HL-60 (cell line): ENCODE results near the gene PRODH2.

Experiments used
- DNase-seq, 2 experiments: peaks; one replicate each; pipeline ENCODE4 v3.0.0-alpha.2; 2010 to 2020; ENCODE audit warnings: low read depth in 1 of 2, low spot score in 1 of 2
- H3K27ac ChIP-seq: fragments of 250-450 bp; sonication (Bioruptor Pico); replicated peaks from 2 replicates; pipeline ENCODE4 v1.5.1; 2020; ENCODE audit warnings: mild to moderate bottlenecking, moderate library complexity
- H3K27me3 ChIP-seq: fragments of 250-450 bp; sonication (Bioruptor Pico); 2 replicates; pipeline ENCODE4 v1.5.1; 2021; ENCODE audit warnings: mild to moderate bottlenecking, moderate library complexity; ENCODE audit not compliant: insufficient read depth, poor library complexity, severe bottlenecking
- H3K4me3 ChIP-seq: replicated peaks from 2 replicates; pipeline ENCODE4 v1.5.1; 2011; ENCODE audit warnings: mild to moderate bottlenecking, control low read depth, low read length; ENCODE audit not compliant: insufficient read depth
- CTCF ChIP-seq: IDR thresholded peaks from one replicate; pipeline ENCODE4 v1.5.1; 2011; ENCODE audit warnings: low read length, control low read depth, inconsistent platforms; ENCODE audit not compliant: insufficient read depth
- GABPA ChIP-seq: IDR thresholded peaks from 2 replicates; pipeline ENCODE4 v1.6.1; 2012; ENCODE audit warnings: low read depth
- POLR2AphosphoS5 ChIP-seq: IDR thresholded peaks from 2 replicates; pipeline ENCODE4 v1.6.1; 2012; ENCODE audit warnings: low read depth
- REST ChIP-seq: IDR thresholded peaks from 2 replicates; pipeline ENCODE4 v1.6.1; 2012; ENCODE audit warnings: low read depth; ENCODE audit not compliant: insufficient replicate concordance
- SPI1 ChIP-seq: IDR thresholded peaks from 2 replicates; pipeline ENCODE4 v1.6.1; 2012; ENCODE audit warnings: low read depth, mild to moderate bottlenecking, borderline replicate concordance

PRODH2 gene

DNA sequence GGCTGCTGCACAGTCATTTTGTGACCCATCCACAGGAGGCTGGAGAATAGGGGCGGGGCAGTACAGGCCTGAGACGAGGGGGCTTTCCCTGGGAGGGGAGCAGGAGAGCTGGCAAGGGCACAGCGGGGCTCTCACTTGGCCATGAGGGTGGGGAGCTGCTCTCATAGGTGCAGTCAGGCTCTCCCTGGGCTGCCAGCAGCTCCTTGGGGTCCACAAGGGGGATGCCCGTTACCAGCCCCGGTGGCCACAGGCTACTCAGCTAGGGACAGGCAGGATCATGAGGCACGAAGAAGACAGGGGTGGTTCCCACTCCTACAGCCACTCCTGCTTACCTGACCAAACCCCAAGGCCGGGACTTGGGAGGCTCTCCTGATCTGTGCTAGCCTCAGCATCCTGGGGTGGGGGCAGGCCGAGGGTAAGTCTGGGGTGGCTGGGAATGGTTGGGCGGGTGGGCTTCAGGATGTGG lies 20.8 kb downstream of the PRODH2 start:
- TF ChIP-seq CTCF (no peak), REST (no peak), POLR2AphosphoS5 (no peak), SPI1 (no peak), GABPA (no peak)
- Histone ChIP-seq H3K27ac (no peak overlapping the region), H3K4me3 (no peak overlapping the region), H3K27me3 (peaks cover 4% of the 10 kb centered on the region)
- no peak for DNase-seq

GRCh38 chr19:35790981-35791813 lies 21.4 kb downstream of the PRODH2 start:
- Histone ChIP-seq H3K27me3 (no peaks in the 10 kb centered on the region), H3K27ac (no peak overlapping the region), H3K4me3 (no peak overlapping the region)
- TF ChIP-seq SPI1 (no peak), REST (no peak), GABPA (no peak), CTCF (no peak), POLR2AphosphoS5 (no peak)
- DNase-seq: no peak

- Histone ChIP-seq H3K27me3 (no peaks in the 10 kb centered on the region), H3K4me3 (no peak overlapping the region), H3K27ac (no peak overlapping the region)
- TF ChIP-seq POLR2AphosphoS5 (no peak), SPI1 (no peak)
- no peak for DNase-seq
Observed at GRCh38 chr19:35789978-35790944, 22.4 kb downstream of the PRODH2 start.
